ENCODE data around the gene PRKAG3.
A peak's percentile ranks its signal among the peaks of the same experiment; 100 is the strongest.
"Not testable (repeated sequence)": the region's sequence is repeated elsewhere in the genome, so short reads cannot be mapped to it uniquely, and the experiment has no call there.

PRKAG3 gene

DNA sequence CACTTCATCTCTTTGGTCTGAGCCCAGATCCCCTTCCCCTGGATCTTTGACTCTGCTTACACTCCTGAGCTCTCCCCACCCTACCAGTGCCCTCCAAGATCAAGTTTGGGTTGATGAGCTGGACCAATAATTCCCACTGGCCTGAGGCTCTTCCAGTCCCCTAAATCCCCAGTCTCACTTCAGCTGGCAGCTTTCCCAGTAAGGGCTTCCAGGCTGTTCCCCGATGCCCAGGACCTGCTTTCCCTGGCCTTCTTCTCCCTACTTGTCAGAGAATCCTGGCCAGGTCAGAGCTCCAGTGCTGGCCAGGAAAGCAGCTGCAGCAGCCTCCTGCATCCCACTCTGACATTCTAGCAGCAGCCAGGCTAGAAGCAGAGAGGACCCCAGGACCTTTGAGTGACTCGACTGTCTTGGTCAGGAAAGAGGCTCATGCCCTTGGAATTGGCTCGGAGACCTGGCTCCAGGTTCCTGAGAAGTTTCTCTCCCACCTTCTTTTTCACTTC, 31.5 kb upstream of the PRKAG3 start:
- DNase-seq (ENCODE audit: low read depth in 2 of 2), result no peak

DNA sequence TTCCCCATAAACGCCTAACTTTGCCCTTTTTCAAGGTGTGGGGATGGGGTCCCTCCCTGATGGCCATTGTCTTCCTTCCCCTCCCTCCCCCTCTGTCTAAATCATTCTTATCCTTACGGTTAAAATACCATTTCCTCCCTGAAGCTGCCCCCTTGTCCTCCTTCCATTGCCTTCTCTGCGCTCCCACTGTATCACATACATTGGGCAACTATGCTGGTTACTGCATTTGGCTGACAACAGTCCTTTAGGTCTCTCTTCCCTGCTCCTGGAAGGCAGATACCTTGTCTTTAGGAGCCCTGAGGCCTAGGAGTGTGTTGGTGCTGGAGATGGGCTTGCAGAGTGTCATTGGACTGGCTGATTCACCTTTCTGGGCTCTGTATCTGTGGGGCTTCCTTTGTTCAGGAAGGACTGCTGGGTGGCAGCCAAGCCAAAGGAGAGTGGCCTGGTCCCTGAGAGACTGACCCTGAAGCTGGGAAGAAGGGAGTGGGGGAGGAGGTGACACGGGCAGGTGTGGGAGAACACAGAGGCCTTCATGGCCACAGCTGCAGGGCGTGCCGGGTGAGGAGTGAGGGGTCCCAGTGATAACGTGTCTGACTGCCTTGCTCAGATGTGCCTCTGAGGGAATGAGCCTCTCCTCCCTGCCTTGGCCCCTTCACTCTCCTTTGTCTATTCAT, 30.2 kb upstream of the PRKAG3 start:
- DNase-seq (ENCODE audit: low read depth in 2 of 2), result no peak

DNA sequence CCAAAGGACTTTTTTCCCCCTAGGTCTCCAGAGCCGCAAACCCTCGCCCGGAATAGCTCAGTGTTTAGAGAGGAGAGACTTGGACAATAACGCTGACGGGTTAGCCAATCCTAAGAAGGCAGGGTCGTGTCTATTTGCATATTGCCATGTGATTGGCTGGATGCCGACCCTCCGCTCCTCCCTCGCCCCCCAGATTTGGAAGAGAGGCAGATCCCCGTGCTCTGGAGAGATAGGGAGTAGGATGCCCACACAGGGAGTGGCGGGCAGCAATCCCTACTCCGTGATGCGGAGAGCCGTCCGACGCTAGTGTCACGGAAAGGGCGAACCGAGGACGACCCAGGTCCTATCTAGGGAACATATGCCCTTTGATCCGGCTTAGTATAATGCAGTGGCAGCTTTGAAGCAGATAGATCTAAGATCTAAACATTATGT, 29.4 kb upstream of the PRKAG3 start:
- no peak for DNase-seq (ENCODE audit: low read depth in 2 of 2)

DNA sequence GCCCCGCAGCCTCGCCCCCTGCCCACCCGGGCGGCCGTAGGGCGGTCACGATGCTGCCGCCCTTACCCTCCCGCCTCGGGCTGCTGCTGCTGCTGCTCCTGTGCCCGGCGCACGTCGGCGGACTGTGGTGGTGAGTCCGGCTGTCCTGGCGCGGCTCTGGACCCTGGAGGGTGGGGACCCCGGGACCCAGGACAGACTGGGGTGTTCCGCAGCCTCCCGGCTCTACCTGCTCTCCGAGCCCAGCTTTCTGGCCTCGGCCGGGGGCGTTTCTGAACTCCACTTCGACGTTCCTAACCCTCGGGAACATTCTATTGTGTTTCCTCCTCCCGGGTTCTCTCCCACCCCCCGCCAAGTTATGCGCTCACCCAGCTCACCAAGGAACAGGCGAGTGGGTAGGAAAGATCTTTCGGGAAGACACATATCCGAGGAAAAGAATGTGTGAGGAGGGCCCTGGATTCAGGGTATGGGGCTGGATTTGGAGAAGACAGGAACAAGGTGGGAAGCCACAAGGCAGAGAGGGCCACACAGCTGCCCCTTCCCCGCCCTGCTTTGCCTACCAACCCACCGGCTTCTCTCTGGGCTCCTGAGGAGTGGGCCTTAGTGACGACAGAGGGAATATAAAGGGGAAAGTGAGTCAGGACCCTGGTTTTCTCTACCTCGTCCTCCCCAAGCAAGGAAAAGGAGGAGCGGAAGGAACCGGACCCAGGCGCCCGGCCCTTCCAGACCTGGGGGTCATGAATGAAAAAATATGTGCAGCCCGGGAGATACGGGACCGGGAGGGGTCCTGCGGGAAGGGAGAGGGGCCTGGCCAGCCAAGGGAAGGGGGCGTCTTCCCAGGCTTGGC, 28.6 kb upstream of the PRKAG3 start:
- no peak for DNase-seq (ENCODE audit: low read depth in 2 of 2)

DNA sequence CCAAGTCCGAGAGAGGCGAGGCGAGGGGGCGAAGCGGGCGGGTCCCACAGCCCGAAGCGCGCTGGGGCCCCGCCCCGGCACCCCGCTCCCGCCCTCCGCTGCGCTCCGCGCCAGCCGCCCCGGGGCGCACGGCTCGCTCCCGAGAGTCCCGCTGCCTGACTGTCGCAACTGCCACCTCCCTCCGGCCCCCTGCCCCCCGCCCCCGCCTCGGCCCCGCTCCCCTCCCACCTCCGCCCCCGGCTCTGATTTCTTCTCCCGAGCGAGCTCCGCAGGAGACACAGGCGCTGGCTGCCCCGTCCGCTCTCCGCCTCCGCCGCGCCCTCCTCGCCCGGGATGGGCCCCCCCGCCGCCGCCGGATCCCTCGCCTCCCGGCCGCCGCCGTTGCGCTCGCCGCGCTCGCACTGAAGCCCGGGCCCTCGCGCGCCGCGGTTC, 28.0 kb upstream of the PRKAG3 start, which contains the start of gene WNT6:
Gene WNT6, plus strand, starts transcription at position 250 of the 432 bp plus-strand sequence. CDS start 233 bp downstream, outside the sequence.
- no peak for DNase-seq (ENCODE audit: low read depth in 2 of 2)

DNA sequence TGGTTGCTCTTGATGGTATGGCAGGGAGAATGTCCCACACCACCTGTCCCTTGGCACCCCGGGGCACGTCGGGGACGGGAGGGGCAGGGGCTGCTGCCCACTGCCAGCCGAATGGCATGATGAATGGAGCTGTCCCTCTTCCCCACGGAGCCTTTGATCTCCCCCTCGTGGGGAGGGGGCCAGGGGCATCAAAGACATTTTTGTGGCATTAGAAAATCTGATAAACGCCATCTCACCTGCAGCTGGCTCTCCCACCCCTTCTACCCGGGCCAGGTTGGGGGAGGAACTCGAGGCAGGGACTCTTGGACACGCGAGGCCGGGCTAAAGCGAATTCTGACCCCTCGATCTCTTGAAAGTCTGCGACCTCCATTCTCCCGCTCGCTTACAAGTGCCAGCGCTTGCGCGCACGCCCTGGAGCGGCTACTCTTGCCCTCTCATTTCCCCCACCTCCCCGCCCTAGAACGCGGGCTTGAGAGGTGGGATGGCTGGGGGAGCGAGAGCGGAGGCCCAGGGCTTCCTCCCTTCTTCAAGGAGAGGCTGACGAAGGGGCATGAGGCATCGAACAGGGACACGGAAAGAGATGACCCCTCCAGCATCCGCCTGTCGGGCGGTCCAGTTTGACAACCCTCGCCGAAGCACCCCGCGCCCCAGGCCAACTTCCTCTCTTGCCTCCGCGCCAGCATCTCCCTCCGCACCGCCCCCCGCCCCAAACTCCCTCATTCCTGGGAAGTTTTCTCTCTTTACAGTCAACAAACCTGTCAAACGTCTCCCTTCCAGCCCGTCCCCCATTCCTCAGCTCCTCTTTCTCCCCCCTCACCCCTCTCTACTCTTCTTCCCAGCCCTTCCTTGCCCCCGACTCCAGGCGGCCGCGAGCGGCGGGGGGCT, 27.3 kb upstream of the PRKAG3 start:
- DNase-seq (ENCODE audit: low read depth in 2 of 2), result no peak

DNA sequence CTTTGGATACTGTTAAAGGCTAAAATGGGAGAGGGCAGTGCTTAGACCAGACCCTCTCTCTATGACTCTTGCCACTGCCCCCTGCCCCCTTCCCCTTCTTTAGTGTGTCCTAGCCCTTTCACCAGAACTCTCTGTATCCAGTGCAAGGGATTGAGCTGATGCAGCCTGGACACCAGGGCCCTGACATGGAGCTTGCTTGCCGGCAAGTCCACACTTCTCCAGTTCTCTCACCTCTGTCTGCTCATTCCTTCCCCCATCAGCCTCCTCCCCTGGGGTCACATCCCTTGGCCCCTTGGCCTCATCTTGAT, 26.5 kb upstream of the PRKAG3 start:
- no peak for DNase-seq (ENCODE audit: low read depth in 2 of 2)

DNA sequence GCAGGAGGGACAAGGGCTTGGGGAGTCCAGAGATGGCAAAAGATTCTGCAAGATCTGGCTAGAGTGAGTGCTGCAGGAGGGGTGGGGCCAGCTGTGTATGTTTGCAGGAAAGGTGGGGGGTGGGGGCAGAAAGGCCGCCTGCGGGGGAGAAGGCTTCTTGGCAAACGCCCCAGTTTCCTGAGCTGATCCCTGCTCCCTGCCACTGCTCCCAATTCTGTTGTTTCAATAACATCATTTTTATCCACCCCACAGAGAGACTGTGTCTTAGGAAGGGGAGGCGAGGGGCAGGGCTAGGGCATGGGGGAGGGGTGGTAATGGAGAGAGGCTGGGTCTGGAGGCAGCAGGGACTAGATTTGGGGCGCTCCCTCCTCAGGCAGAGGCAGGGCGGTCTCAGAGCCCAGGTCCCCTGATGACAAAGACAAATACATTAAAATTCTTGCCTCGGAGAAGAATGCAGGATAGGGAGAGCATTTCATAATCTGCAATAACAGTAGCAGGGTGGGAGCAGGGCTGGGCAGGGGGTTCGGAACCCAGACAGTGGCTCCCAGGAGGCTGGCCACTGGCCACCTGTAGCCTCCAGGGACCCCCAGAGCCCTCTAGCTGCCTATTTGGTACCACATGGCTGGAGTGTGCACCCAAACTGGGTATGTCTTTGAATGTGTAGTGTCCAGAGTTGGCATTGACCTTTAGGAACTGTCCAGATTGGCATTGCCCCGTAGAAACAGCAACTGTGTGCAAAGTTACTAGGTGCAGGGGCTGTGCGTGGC, 26.0 kb upstream of the PRKAG3 start:
- DNase-seq (ENCODE audit: low read depth in 2 of 2), result no peak

DNA sequence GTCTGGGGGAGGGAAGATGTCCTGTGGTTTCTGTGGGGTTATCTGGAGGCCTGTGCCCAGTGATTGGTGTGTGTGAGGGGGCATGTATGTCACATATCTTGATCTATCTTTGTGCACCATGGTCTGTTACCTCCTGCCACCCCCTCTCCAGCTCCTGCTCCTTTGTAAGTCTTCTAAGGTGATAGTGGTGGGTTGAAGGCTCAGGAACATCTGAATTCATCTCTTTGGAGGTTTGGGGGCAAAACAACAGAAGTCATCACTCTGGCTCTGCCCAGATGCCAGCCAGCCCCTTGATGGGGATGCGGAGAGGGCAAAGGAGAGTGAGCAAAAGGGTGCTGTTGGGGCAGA, 25.3 kb upstream of the PRKAG3 start:
- DNase-seq (ENCODE audit: low read depth in 2 of 2), result no peak

DNA sequence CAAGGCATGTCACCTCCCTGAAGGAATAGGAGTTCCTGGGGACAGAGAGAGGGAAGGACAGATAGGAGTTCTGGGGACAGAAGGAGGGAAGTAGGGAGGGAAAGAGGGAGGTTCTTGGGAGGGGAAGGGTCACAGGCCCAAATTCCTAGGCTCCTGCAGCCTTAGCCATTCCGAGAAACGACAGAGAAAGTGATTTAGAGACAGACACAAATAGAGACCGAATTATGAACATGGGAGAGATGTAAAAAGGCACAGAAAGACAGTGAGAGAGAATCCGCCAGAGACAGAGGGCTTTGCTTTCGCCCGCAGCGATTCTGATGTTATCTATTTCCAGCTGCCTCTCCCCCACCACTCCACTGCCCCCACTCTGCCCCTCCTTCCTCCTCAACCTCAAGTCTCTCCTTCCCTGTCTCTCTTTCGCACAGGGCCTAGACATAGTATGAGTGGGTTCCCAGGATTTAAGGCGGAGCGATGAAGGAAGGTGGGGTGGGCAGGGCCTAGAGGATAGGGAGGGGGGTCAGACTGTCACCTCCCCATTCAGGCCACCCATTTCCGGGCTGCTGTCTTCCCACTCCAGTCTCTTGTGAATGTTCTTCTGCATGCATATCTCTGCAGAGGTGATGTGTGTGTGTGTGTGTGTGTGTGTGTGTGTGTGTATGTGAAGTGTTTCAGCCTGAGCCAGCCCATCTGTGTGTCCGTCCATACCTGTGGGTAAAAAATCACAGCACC, 24.7 kb upstream of the PRKAG3 start:
- DNase-seq (ENCODE audit: low read depth in 2 of 2), result no peak

DNA sequence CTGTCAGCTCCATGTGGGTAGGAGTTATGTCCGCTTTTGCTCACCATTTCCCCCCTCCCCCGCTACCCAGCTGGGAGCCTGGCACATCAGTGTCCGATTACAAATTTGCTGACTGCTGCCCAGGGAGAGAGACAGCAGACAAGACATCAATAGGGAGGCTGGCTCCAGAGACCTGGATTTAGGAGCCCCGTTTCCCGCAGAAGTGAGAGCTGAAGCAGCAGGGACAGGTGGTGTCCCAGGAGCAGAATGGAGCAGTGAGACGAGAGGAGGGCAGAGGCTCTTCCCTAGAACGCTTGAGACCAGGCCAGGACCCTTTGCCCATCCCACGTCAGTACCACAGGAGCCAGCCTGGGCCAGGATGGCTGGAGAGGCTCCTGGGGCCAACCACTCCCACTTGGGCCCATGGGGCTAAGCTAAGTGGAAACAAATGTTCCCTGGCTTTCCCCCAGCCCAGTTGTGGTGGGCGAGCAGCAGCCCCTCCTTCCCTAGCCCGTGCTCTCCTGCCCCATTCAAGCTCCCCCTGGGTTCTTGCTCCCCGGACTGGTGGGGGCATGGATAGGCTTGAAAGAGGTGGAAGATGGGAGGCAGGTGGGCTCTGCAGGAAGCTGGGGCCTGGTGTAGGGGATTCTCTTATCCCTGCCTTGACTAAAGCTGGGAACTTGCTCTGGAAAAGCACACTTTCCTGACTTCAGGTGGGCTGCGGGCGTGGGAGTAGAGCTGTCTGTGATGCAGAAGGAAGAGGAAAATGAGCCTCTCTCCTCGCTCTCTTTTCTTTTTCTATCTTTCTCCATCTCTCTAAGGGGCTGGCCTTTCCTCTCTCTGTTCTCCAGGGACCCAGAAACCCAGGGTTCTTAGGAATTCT, 23.9 kb upstream of the PRKAG3 start:
- no peak for DNase-seq (ENCODE audit: low read depth in 2 of 2)

DNA sequence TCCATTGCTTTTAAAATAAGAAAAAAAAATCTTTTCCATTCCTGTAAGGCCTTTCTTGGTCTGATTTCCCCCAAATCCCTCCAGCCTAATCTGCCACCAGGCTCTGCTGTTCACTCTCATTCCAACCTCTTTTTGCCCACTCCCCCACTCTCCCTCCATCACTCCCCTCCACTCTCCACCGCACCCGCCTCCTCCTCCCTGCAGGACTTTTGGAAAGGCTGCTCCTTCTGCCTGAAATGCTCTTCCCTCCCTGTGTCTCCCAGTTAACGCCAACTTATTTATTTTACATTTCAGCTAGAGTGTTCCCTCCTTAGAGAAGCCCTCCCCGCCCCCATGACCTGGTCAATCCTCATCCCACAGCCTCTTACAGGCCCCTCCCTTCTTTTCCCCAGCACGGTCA, 23.3 kb upstream of the PRKAG3 start:
- no peak for DNase-seq (ENCODE audit: low read depth in 2 of 2)

DNA sequence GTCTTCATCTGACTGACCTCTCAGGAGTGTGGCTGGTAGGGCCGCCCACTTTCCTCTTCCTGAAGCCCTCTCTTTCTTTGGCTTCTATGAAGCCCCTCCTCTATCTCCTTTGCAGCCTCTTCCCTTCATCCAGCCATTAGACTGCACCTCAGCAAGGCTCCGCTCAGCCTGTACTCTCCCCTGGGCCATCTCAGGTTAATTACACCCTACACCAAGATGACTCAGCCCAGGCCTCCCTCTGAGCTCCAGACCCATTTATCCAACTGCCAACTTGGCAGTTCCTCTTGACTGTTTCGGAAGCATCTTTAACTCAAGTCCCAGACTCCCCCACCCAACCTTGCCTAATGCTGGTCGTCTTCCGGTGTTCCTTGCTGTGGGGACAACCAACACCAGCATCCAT, 22.2 kb upstream of the PRKAG3 start:
- no peak for DNase-seq (ENCODE audit: low read depth in 2 of 2)

DNA sequence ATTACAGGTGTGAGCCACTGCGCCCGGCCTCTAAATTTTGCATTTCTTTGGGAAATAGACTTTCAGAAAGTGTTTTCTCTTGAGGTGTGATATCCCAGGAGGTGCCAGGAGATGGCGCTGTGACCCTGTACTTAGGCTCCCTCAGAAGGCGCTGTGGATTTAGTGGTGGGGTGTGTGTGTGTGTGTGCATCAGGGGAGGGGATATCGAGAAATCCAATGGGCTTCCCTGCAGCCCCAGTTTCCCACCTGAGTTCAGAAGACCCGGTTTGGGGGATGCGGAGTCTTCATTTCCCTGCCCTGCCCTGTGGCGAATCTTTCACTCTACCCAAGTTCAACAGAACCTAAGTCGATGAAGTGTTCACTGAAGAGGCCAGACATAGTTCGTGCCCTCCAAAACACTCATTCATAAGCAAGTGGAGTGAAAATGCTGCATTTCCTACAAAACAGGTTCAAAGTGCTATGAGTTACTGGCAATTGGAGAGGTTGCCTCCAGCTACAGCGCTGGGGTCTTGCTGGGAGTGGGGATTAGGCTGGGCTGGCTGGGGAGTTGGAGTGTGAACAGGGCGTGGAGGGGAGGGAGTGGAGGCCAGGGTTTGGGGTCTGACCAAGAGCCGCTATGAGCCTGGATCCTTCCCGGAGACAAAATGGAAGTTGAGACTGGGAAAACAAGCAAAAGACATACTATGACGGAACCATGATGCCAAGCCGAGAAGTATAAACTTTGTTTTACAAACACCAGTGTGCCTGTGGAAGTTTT, 21.5 kb upstream of the PRKAG3 start:
- peak; percentile 34 to 48 for DNase-seq (ENCODE audit: low read depth in 2 of 2)

DNA sequence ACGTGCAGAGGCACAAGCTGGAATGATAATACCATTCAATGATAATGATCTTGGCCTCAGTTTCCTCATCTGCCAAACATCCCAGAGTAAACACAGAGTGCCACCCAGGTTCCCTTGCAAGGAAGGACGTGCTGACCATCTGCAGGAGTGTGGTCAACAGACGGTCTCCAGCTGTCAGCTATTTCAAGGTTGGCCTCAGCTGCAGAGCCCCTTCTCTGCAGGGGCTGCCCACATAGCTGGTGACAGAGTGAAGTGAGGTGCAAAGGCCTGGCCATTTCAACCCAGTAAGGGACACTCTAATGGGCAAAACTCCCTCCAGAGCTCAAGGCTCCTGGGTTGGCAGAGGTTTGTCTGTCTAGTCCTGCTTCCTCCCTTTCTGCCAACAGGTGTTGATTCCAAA, 19.7 kb upstream of the PRKAG3 start:
- DNase-seq (ENCODE audit: low read depth in 2 of 2), result no peak

DNA sequence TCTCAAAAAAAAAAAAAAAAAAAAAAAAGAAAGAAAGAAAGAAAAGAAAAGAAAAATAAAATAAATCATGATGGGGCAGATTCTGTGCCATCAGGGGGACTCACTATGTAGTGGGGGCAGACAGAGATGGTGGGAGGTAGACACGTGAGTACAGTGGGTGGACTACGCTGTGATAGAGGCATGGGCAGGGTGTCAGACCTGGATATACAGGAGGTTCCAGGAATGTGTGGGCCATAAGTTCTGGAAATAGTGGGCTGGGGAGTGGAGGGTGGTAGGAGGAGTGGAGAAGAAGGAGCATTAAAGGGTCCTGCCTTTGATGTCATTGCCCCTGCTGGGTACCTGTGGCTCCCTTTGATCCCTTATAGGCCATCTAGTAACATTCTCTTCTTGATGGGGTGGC, 19.2 kb upstream of the PRKAG3 start:
- DNase-seq (ENCODE audit: low read depth in 2 of 2), result no peak

DNA sequence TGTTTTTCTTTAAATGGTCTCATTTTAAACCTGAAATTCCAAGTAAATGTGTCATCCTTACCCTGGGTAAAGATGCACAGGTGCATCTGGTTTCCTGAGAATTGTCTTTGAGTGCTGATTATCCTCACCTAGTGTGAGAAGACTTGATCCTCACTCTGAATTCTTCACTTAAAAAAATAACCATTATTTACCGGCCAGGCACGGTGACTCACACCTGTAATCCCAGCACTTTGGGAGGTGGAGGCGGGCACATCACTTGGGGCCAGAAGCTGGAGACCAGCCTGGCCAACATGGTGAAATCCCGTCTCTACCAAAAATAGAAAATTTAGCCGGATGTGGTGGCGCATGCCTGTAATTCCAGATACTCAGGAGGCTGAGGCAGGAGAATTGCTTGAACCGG, 18.1 kb upstream of the PRKAG3 start:
- no peak for DNase-seq (ENCODE audit: low read depth in 2 of 2)

DNA sequence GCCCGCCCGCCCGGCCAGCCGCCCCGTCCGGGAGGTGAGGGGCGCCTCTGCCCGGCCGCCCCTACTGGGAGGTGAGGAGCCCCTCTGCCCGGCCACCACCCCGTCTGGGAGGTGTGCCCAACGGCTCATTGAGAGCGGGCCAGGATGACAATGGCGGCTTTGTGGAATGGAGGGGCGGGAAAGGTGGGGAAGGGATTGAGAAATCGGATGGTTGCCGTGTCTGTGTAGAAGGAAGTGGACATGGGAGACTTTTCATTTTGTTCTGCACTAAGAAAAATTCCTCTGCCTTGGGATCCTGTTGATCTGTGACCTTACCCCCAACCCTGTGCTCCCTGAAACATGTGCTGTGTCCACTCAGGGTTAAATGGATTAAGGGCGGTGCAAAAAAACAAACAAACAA, 15.4 kb upstream of the PRKAG3 start:
- DNase-seq (ENCODE audit: low read depth in 2 of 2), result not testable (repeated sequence)

DNA sequence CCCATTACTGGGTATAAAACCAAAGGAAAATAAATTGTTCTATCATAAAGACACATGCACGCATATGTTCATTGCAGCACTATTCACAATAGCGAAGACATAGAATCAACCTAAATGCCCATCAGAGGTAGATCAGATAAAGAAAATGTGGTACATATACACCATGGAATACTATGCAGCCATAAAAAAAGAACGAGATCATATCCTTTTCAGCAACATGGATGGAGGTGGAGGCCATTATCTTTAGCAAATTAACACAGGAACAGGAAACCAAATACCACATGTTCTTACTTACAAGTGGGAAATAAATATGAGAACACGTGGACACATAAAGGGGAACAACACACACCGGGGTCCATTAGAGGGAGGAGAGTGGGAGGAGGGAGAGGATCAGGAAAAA, 12.7 kb upstream of the PRKAG3 start:
- DNase-seq (ENCODE audit: low read depth in 2 of 2), result not testable (repeated sequence)

Data from stimulated activated CD8-positive, alpha-beta memory T cell treated with anti-CD3 and anti-CD28 coated beads, Interleukin-7, amount 100 ng/mL, for 4 hours (primary cell).